Gastrocnemius medialis (tissue), 4 donors: Measurements from ENCODE around the gene GOLGA8N.

Experiments used
- CTCF ChIP-seq, 5 experiments: fragments of 450-650 bp in 3 of 5; fragments of 200-600 bp in 2 of 5; sonication (generic) in 2 of 5; IDR thresholded peaks in 4 of 5; conservative IDR thresholded peaks in 1 of 5; 1 replicate in 4 of 5; 2 replicates in 1 of 5; pipeline ENCODE4 v1.5.1; 2016 to 2019; ENCODE audit warnings: antibody characterized with exemption in 5 of 5, mild to moderate bottlenecking in 3 of 5, moderate library complexity in 3 of 5
- POLR2A ChIP-seq, 2 donors: fragments of 450-650 bp; IDR thresholded peaks; one replicate each; pipeline ENCODE4 v1.6.1; 2017; ENCODE audit warnings: antibody characterized with exemption in 2 of 2, mild to moderate bottlenecking in 2 of 2, moderate library complexity in 2 of 2

GRCh38 chr15:32637704-32638103 is 44.4 kb downstream of the GOLGA8N start:
- TF ChIP-seq POLR2A (IDR thresholded peaks at IDR 0.05), result no peak
- no peak for TF ChIP-seq CTCF (IDR thresholded peaks at IDR 0.05 in 4 of 5, conservative IDR thresholded peaks at IDR 0.05 in 1 of 5)
